Thoracic aorta (tissue), 2 donors: ENCODE results near the gene ENTPD8. TPM values are rescaled to one million over a fixed set of nuclear protein-coding genes. Genes with fewer than 3 reads are reported as not detected.
"Not testable (repeated sequence)": the region's sequence is repeated elsewhere in the genome, so short reads cannot be mapped to it uniquely, and the experiment has no call there.

Experiments
- ATAC-seq: fragments of 150-250 bp; one replicate; pipeline ENCODE4 v1.8.0; 2017; ENCODE audit warnings: low read depth; ENCODE audit not compliant: insufficient number of reproducible peaks, low FRiP score
- DNase-seq: peaks from one replicate; pipeline ENCODE4 v3.0.0-alpha.2; 2020; ENCODE audit warnings: low spot score
- H3K27ac ChIP-seq, 2 donors: fragments of 200-600 bp; sonication (generic); 1 replicate in 1 of 2; 2 replicates in 1 of 2; pipeline ENCODE4 v1.5.1; 2016; ENCODE audit warnings: mild to moderate bottlenecking in 2 of 2, moderate library complexity in 2 of 2
- H3K27me3 ChIP-seq: fragments of 200-600 bp; sonication (generic); replicated peaks from 2 replicates; pipeline ENCODE4 v1.6.0; 2016; ENCODE audit warnings: mild to moderate bottlenecking; ENCODE audit not compliant: insufficient read depth
- H3K36me3 ChIP-seq: fragments of 200-600 bp; sonication (generic); one replicate; pipeline ENCODE4 v1.5.1; 2016
- H3K4me1 ChIP-seq, 2 donors: fragments of 200-600 bp; sonication (generic); 1 replicate in 1 of 2; 2 replicates in 1 of 2; pipeline versions ENCODE4 v1.5.1 to v1.6.0; 2016; ENCODE audit warnings: low read depth in 2 of 2, mild to moderate bottlenecking in 1 of 2; ENCODE audit not compliant: control insufficient read depth in 1 of 2
- H3K4me3 ChIP-seq: fragments of 200-600 bp; sonication (generic); 2 replicates; pipeline ENCODE4 v1.5.1; 2016; ENCODE audit warnings: mild to moderate bottlenecking
- H3K9me3 ChIP-seq: fragments of 200-600 bp; sonication (generic); 2 replicates; pipeline ENCODE4 v1.5.1; 2016
- CTCF ChIP-seq: fragments of 200-600 bp; sonication (generic); IDR thresholded peaks from one replicate; pipeline ENCODE4 v1.5.1; 2019; ENCODE audit warnings: antibody characterized with exemption
- total RNA-seq, 2 donors: library from RNA; depleted of rRNA; stranded (reverse); fragments of >200 nt; gene quantifications; one replicate each; pipeline versions ENCODE4 v1.1.0 to v1.2.3, GENCODE V29; 2016

The ENTPD8 gene
- total RNA-seq, 2 donors from 2014 or later: not detected

DNA sequence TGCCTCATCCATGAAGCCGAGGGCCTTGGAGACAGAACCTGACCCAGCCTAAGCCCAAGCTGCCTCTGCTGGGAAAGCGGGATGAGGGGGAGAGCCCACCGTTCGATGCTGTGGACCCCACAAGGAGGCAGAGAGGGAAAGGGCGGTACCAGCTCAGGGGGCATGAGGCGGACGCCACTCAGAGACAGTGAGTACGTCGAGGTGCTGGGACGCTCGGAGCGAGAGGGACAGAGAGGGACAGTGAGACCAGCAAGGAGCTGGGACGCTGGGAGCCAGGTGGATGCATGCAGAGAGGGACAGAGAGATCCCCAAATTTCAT is 51.8 kb downstream of the ENTPD8 start:
- ATAC-seq: no peak
- Histone ChIP-seq H3K27me3 (no peaks in the 10 kb centered on the region), H3K36me3 (no peaks in the 10 kb centered on the region)

GRCh38 chr9:137388589-137389427 is 52.3 kb downstream of the ENTPD8 start:
- Histone ChIP-seq H3K27ac (no peak overlapping the region), H3K4me3 (no peak overlapping the region), H3K4me1 (no peaks in the 10 kb centered on the region), H3K9me3 (no peaks in the 10 kb centered on the region), H3K36me3 (no peaks in the 10 kb centered on the region), H3K27me3 (no peaks in the 10 kb centered on the region)
- no peak for TF ChIP-seq CTCF
- DNase-seq: no peak
- ATAC-seq: no peak

More for the DNA sequence above, 51.8 kb downstream of the ENTPD8 start:
- TF ChIP-seq CTCF: no peak
- DNase-seq: no peak
- no peak overlapping the region for H3K4me3 ChIP-seq
- no peak overlapping the region for H3K27ac ChIP-seq
- no peaks in the 10 kb centered on the region for H3K4me1 ChIP-seq
- no peaks in the 10 kb centered on the region for H3K9me3 ChIP-seq

GRCh38 chr9:137387891-137388560 is 53.1 kb downstream of the ENTPD8 start:
- no peak for TF ChIP-seq CTCF
- Histone ChIP-seq H3K4me1 (no peaks in the 10 kb centered on the region), H3K36me3 (no peaks in the 10 kb centered on the region), H3K27me3 (no peaks in the 10 kb centered on the region), H3K9me3 (no peaks in the 10 kb centered on the region), H3K27ac (no peak overlapping the region), H3K4me3 (no peak overlapping the region)
- DNase-seq: no peak
- ATAC-seq: no peak

GRCh38 chr9:137387114-137387890 is 53.9 kb downstream of the ENTPD8 start:
- Histone ChIP-seq H3K27me3 (no peaks in the 10 kb centered on the region), H3K9me3 (no peaks in the 10 kb centered on the region), H3K4me1 (no peaks in the 10 kb centered on the region), H3K27ac (no peak overlapping the region), H3K36me3 (no peaks in the 10 kb centered on the region), H3K4me3 (no peak overlapping the region)
- ATAC-seq (no peak), DNase-seq (no peak)
- TF ChIP-seq CTCF: no peak

GRCh38 chr9:137386507-137387113 is 54.5 kb downstream of the ENTPD8 start:
- ATAC-seq, H3K27ac ChIP-seq, H3K9me3 ChIP-seq, H3K36me3 ChIP-seq, H3K4me3 ChIP-seq, H3K4me1 ChIP-seq, H3K27me3 ChIP-seq, DNase-seq: not testable (repeated sequence)
